Iris pigment epithelial cell (primary cell): ENCODE data around the gene FOXP1.
A peak's percentile ranks its signal among the peaks of the same experiment; 100 is the strongest.

ENCODE experiments used
- DNase-seq: peaks from one replicate; pipeline ENCODE4 v3.0.0-alpha.2; 2011; ENCODE audit warnings: low read depth

The FOXP1 gene

DNA sequence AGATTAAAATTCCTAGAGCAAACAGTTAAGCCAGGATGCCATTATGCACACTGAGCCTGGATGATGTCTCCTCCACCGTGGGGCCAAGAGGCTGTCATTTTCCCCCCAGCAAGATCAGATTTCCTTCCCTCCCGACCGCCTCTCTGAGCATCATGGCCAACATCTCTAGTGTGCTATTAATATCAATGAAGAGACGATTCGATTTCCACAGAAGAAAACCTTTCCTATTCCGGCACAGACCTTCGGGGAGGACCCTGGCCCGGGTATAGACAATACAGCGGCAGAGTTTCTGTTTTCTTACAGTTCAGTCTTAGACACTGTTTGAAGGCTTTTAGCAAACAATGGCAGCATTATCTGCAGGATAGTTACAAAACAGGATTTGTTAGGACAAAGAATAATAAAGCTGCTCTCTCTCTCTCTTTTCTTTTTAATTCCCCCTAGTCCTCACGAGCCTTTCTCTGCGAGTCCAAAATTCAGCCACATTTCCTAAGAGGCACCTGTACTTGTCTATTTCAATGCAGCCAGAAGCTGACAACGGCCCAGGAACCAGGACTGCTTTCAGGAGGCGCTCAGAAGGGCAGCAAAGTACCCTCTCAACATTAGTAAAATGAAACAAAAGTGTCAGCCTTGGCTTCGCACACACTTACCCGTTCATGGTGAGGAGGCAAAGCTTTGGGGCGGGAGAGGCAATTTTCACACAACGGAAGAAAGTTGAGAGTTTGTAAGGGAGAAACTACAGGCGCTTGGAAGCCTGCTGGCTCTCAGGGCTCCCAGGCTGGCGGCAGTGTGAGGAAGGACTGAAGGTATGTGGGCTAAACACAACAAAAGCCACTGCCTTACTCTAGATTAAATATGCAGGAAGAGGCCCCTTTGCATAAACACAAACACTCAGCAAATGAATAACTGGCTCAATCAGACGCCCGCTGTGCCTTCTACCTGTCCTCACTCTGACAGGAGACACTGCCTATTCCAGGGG is 278.0 kb downstream of the FOXP1 start:
- peak; percentile 67 for DNase-seq

DNA sequence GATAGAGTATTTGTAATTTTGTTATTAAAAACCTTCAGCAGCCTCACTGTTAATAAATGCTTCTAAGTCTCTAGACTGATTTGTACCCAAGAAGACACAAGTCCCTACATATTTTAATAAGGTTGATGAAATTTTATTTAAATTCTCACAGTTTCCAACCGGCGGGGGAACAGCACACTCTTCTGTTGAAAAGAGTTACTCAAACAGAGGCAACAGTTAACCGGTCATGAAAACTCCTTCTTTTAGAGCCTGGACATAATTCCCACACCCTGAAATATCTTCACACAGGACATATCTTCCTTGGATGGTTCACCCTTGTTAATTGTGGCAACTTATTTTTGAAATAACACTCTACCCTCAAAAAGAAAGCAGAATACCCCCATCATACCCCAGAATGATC is 278.8 kb downstream of the FOXP1 start:
- peak; percentile 78 for DNase-seq

DNA sequence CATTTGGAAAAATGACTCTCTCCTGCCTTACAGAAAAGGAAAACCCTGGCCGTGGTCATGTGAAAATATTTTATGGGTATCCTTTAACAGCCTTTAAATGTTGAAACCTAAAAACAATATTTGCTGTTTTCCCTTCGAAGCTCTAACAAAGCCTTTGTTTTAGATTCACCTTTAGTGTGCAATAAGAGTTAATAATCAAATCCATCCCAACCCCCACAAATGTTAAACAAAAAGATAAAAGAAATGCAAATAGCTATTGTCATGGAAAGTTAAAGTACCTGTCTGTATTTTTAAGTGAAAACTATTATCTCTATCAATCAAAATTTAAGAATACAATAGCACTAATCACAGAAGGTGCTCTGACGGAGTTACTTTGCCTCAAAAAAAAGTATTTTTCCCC is 279.3 kb downstream of the FOXP1 start:
- DNase-seq: no peak

DNA sequence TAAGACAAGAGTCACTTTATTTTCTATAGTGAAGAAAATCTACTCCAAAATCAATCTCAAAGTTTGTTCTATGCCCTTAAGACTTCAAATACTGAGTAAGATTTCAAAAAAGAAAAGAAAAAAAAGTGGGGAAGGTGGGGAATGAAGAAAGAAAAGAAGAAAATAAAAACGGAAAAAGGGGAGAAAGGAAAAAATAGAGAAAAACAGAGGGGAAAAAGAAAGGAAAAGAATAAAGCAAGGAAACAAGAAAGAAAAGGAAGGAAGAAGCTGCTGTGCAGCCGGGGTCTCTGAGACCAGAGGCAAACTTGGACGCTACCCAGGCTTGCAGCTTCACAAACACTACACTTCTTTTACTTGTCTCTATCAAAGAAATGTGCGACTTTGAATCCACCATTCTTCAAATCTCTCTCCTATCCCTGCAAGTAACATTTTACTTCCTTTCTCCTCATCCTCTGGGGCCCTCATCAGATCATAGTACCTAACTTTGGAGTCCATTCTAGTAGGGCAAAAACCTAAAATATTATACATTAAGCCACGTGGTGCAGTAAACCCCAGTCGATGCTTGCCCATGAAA is 279.8 kb downstream of the FOXP1 start:
- DNase-seq: no peak

DNA sequence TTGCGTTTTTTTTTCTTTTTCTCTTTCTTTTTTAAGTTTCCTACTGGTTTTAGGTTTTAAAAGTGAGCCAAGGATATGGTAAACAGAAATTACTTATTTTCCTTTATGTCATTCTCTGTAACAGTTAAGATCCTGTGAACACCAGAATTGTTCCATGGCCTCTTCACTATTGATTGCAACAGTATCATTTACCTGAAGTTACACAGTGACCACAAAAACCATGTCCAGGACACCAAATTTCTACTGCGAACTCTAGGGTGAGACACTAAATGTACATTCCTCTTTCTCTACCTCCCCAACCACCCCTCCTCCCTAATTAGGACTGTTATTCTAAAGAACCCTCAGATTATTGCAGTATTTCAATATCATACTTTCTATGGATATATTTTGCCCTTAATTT is 280.9 kb downstream of the FOXP1 start:
- no peak for DNase-seq

DNA sequence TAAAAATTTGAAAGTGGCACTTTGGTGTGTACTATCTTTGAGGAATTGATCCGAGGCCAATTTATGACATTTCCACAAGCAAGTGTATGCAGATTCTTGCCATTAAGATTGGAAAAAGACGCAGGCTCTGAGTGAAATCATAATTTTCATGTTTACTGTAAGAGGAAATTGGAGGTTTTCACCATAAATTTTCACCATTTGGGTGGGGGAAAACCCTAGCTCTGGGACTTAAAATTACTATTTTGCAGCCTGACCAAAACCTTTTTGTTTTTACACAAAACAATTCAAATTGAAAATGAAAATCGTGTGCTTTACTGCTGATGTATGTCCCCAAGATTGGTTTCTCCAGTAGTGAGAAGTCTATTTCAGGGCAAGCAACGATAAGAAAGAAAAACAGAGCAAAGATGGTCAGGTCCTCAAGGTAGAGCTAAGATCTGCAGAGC is 282.6 kb downstream of the FOXP1 start:
- DNase-seq: no peak

DNA sequence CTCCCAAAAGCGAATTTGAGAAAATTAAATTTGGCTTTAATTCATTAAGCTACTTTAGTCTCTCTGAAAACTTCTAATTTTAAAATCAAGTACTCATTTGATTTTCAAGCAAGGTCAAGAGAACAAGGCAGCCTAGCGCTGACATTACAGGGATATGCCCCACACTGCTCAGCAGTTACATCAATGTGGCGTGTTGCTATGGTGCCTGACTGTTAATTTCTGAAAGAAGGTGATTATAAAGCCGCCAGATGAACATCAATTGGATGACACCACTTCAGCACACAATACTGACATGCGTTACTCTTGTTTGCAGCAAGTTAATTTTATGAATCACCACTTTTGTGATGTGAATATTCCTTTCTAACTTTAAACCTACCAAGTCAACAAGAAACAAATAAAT is 284.4 kb downstream of the FOXP1 start:
- DNase-seq: no peak

DNA sequence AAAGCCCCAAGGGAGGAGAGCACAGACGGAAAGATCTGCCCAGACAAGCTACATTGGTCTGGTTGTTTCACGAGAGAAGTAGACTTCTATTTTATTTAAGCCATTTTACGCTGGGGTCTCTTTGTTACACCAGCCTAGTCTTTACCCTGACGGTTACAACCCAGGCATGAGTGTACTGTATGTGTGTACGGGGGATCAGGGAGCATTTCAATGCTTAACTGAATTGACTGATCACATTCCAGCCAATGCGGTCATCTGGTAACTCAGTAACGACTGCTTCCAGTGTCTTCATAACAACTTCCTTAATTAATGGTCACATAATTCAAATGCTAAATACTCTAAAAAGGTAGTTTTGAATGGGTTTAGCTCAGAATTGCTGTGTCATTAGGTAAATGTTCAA is 288.6 kb downstream of the FOXP1 start:
- no peak for DNase-seq

DNA sequence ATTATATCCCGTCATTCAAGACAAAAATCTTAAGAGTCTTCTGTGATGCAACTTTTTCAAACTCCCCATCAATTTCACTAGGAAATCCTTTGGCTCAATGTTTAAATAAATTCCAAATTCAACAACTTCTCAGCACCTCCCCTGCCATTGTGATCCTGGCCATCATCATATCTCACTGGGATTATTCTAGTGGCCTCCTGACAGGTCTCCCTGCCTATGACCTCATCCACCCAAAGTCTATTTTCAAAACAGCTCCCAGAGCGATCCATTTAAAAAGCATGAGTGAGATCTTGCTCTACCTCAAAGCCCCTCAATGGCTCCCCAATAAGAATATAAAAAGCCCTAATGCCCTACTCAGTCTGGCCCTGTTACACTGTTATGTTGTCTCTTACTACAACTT is 293.2 kb downstream of the FOXP1 start:
- DNase-seq: no peak

DNA sequence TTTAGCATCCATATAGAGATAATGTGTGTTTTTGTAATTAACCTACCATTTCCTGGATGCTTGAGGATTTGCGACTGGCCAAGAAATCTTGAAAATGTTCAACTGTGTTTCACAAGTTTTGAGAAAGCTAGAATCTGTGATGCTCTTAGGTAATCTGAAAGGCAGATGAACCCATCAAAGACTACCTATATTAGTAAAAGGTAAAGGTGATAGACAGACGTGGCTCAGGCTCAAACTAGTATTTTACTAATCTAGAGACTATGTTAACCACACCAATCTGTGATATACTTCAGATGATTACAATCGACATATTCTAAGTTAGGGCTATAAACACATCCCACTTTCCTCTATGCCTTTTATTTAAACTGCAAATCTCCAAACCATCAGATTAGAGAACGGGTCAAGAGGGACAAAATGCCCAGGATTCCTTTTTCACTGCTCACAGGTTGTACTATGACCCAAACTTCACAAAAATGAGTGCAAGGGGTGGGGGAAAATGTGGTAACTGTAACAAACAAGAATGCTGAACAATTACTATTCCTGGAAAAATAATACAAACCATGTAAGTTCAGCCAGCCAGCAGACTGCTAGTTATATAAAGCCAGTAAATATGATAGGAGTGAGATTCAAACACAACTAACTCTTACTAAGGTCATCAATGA is 295.1 kb downstream of the FOXP1 start:
- peak; percentile 69 for DNase-seq

DNA sequence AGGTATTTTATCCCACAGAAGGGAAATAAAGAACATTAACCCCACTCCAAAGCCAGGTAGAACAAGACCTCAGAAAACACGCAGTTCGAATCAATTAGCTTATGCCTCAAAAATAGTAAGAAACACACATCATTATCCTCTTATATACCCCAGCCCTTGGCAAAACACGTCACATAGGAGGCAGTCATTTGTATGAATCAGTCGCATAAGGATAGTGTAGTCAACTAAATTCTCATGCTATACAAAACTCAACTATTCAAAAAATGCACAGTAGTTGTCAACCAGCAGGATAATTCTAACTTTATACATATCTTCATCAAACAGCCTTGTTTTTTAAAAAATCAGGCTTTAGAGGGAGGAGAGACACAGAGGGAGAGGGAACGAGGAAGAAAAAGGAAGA is 298.4 kb downstream of the FOXP1 start:
- DNase-seq: no peak

DNA sequence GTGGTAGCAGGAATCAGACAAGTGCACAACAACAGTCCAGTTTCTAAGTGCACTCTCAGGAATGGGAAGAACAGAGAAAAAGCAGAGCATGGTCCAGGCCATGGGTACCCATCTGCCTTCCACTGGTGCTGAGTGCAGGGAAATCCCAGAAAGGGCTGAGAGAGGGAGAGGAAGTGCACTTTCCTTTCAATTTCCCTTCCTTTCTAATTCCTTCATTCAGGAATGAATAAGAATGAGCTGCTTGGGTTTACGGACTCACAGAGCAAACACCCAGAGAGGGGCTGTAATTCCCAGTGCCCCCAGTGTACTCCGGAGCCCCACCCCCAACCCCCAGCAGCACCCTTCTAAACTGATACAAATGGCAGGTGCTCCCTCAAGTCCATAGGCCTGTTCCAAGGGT is 300.6 kb downstream of the FOXP1 start:
- no peak for DNase-seq

DNA sequence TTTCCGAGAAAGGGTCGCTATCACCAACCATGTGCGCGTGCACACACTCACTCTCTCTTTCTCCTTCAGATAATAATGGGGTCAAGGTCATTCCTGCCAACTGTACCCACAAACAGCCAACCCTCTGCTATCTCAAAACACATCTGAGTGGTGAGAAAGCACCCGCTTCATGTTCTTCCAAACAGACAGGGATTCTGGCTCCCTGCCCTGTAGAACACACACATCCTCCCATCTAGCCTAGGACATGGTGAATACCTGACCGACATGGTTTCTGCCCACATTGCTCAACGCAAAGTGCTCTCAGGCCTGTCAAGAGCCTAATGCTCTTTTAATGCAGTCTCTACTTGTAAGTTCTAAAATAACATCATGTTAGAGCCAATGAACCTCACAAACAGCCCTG is 302.2 kb downstream of the FOXP1 start:
- DNase-seq: no peak

DNA sequence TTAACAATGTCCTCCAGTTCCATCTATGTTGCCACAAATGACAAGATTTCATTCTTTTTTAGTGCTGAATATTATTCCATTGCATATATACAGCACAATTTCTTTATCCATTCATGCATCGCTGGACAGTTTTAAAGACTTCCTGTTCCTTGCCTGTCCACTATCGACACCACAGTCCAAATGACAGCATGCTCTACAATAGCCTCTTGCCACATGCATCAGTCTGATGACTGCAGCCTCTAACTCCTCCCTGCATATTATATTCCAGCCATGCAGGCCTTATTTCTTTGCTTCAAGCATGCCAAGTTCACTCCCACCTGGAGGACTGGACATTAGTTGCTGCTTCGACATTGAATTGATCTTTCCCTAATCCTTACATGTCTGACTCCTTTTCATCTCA is 306.2 kb downstream of the FOXP1 start:
- no peak for DNase-seq

DNA sequence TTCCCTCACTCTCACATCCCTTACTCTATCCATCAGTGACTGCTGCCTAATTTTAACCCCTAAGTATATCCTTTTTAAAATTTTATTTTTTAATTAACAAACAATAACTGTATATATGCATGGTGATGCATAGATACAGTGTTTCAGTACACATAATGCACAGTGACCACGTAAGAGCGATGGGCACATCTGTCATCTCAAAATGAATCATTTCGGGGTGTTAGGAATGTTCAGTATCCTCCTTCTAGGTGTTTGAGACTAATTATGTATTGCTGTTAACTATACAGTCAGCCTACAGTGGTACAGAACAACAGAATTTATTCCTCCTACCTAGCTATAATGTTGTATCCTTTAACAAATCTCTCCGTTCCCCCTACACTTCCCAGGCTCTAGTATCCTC is 307.0 kb downstream of the FOXP1 start:
- no peak for DNase-seq

DNA sequence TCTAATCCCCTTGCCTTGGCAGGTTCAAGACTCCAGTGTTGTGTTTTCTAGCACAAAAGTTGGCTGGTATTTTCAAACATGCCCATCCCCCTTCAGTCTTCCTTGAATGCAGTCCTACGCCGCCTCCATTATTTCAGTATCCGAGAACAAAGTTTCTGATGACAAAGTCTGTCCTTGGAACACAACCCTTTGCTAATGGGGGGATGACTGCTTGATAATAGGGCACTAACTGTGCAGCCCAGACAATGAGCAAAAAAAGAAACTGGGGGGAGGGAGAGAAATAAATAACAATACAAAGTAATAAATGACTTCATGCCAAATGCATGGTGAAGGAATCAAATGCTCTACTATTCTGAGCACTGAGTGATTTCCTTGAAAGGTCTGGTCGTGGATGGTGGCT is 310.1 kb downstream of the FOXP1 start:
- no peak for DNase-seq

DNA sequence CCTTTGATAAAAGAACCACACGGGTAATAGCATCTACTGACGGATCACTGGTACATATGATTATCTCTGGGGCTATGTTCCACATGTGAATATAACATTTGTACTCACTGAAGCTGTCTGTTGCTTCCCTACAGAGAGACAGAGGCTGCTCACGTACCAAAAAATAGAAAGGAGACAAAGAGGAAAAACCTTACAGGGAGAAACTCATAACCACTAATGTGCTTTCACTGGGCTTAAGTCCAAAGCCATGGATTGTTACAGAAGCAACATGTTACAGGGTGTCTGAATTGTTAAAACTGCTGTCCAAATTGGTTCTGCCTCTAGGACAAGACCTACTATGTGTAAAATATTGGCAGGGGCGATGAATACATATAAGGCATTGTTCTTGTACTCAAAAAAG is 311.9 kb downstream of the FOXP1 start:
- no peak for DNase-seq

DNA sequence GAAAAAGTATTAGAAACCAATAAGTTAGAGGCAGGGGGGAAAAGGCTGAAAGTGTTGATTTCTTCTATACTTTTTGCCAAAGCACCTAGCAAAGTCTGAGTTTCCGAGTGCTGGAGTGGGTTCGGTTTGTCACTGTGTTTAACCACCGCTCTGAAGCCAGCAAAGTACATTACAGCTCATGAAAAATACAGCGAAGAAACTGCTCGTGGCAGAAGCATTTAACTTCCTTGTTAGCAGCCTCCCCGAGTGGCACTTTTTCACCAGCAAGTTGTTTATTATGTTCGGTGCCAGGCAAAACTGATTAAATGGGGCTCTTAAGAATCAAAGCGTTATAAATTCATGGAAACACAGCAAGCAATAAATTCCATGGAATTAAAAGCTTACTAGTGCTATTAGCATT is 313.6 kb downstream of the FOXP1 start:
- DNase-seq: no peak

DNA sequence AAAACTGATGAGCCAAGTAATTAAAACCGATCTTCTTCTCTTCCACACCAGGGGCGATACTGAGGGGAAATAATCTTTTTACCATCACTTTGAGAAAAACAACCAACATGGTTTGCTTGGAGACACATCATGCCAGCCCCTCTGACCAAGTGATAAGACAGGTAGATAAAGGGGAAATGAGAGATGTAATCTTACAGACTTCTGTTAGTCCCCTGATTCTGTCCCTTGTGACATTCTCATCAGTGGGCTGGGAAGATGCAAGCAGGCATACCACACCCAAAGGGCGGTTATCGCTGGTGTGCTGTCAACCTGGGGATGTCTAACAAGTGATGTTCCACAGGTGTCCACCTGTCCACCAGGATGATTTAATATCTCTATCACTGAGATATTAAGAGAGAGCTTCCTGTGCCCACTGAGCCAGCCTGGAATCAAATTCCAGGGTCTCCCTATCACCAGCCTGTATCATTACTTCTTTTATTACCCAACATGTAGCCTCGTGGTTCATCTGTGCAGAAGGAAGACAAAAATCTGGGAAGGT is 315.0 kb downstream of the FOXP1 start:
- DNase-seq: no peak

DNA sequence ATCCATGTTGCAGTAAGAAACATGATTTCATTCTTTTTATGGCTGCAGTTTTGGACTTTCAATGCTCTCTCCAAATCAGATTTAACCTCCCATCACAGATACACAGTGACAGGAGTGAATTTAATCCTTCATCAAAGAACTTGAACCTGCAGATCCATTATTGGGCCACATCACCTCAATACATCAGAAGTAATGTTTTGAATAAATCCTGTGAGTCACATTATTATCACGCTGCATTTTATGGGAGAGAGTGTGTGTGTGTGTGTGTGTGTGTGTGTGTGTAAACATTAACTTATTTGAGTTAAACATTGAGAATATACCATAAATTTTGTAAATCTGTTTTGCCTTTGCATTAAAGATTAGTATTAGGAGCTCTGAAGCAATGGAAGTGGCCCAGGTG is 316.7 kb downstream of the FOXP1 start:
- DNase-seq: no peak

DNA sequence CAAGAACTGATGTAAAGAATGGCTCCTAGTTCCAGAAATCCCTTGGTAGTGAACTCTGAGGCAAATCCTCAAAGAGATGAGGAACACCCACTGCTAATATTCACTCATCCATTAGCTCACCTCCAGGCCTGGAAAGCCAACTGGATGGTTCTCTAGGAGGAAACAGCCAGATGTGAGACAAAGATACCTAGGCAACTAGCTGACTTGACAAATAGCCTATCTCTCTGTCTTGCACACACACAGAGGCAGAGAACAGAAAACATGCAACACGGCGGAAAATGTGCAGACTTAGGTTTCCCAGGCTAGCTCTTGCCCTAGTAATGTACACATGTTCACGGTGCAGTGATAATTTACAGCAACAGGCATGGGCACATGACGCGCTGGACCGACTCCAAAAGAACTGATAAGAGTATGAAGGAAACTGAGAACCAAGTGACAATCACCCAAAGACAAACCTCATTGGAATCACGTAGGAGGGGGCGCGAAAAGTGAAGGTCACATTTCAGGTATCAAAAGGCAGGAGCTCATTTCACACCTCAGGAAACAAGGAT is 318.1 kb downstream of the FOXP1 start:
- no peak for DNase-seq

DNA sequence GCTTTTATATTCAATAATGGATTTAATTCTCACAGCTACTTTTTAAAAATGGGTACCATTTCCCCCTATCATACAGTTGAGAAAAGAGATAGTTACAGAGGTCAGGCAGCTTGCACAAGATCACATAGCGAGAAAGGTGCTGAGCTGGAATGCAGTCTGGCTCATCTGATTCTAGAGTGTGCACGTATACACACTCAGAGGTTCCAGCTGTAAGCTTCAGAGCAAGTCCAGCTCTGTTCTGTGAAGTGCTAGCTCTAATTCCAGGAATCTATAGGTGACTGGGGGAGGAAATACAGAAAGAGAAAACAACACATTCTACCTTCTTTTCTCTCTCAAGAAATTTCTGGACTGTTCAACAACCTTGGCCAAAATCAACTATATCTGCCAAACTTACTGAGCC is 318.7 kb downstream of the FOXP1 start:
- DNase-seq: no peak
